ENCODE results near the gene UBAP2L.
A peak's percentile ranks its signal among the peaks of the same experiment; 100 is the strongest.
"Not testable (repeated sequence)": the region's sequence is repeated elsewhere in the genome, so short reads cannot be mapped to it uniquely, and the experiment has no call there.

Gene UBAP2L

DNA sequence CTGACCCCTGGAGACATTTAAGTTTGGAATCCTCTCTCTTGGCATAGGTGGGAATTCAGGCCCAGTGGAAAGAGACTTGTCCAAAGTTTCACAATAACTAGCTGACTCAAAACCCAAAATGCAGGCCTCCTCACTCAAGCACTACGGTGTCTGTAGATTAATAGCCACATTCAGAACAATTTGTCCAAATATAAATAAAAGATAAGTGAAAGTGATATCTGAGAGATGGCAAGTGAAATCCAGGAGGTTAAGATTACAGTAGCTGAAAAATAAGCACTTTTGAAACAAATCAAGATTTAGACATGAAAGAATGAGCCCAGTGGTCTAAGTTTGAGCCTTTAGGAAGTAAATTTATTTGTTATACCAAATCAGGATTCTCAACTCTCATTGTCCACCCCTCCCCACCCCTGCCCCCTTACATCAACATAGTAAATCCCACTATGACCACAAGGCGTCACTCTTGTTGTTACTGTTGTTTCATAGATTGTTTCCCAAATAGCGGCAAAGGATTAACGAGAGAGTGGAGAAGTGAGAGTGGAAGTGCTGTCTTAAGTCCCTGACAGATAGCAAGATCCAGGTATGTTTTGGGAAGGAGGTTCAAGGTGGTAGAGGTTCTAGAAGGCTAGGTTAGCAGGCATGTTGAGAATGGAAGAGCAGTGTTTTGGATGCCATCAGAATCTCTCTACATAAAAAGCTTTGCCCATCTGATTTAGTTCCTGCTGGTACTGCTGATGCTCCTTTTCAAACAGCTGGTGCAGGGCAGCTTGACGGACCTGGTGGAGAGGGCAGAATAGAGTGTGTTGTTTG lies 21.8 kb upstream of the UBAP2L start:
- no peak for DNase-seq (ENCODE audit: low spot score)

DNA sequence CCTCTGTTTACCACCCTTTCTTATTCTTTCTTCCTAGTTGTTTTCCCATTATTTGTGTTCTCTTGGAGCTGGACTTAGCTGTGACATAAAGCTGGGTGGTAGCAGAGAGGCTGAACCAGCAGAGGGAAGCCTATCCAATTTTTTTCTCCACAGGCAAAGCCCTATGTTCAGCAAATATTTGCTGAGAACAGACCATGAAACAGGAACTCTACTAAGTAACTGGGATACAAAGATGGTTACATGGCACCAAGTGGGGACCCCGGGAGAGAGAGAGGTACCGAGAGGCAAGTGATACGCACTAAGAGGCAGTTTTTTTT lies 21.2 kb upstream of the UBAP2L start:
- no peak for DNase-seq (ENCODE audit: low spot score)

GRCh38 chr1:154205778-154206177 lies 15.0 kb upstream of the UBAP2L start:
- DNase-seq (ENCODE audit: low spot score): not testable (repeated sequence)

- DNase-seq (ENCODE audit: low spot score): no peak
Observed at GRCh38 chr1:154206196-154206595, 14.6 kb upstream of the UBAP2L start, which contains the start of gene CFAP141. TSS of gene CFAP141 (minus strand) at chr1:154206333. CDS start at chr1:154206307, 26 bp downstream.

- no peak for DNase-seq (ENCODE audit: low spot score)
Observed at GRCh38 chr1:154207262-154207661, 13.5 kb upstream of the UBAP2L start.

DNA sequence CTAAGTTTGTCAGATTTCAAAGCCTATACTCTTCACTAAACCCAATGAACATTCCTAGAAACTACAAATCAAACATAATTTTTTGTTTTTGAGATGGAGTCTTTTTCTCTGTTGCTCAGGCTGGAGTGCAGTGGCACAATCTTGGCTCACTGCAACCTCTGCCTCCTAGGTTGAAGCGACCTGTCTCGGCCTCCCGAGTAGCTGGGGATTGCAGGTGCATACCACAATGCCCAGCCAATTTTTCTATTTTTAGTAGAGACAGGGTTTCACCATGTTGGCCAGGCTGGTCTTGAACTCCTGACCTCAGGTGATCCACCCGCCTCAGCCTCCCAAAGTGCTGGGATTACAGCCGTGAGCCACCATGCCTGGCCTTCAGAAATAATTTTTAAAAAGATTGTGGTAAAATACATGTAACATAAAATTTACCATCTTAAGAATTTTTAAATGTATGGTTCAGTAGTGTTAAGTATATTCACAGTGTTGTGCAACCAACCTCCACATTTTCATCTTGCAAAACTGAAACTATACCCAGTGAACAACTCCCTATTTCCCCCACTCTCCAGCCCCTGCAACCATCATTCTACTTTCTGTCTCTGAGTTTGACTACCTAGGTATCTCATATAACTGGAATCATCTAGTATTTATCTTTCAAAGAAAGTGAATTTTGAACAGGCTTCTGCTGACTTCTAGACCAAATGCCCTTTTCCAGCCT lies 11.9 kb upstream of the UBAP2L start:
- no peak for DNase-seq (ENCODE audit: low spot score)

- no peak for DNase-seq (ENCODE audit: low spot score)
Observed at GRCh38 chr1:154212083-154212482, 8.7 kb upstream of the UBAP2L start.

- DNase-seq (ENCODE audit: low spot score): peak; percentile 46
Observed at GRCh38 chr1:154213274-154213673, 7.5 kb upstream of the UBAP2L start.

GRCh38 chr1:154218545-154218944 lies 2.2 kb upstream of the UBAP2L start:
- DNase-seq (ENCODE audit: low spot score): no peak

GRCh38 chr1:154219541-154219940 lies 1.2 kb upstream of the UBAP2L start:
- no peak for DNase-seq (ENCODE audit: low spot score)

DNA sequence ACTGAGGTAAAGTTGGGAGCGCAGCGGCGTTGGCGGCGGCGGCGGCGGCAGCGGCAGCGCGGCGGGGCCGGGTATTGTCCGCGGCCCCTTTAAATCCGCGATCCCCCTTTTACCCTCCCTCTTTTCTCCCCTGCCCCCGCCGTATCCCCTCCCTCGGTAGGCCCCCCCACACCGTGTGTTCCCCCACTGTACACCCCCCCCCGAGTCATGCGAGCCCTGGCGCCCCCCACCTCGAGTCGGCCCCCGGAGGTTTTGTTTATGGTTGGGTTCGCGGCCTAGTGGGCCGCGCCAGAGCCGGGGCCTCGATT lies 169 bp downstream of the UBAP2L start:
- no peak for DNase-seq (ENCODE audit: low spot score)

GRCh38 chr1:154221278-154222001 lies 685 bp downstream of the UBAP2L start:
- peak; percentile 17 for DNase-seq (ENCODE audit: low spot score)

GRCh38 chr1:154222518-154222917 lies 1.8 kb downstream of the UBAP2L start:
- DNase-seq (ENCODE audit: low spot score): no peak

- DNase-seq (ENCODE audit: low spot score): no peak
Observed at GRCh38 chr1:154222918-154223317, 2.2 kb downstream of the UBAP2L start.

GRCh38 chr1:154223621-154224020 lies 2.9 kb downstream of the UBAP2L start:
- DNase-seq (ENCODE audit: low spot score): no peak

GRCh38 chr1:154225370-154225769 lies 4.6 kb downstream of the UBAP2L start:
- DNase-seq (ENCODE audit: low spot score): no peak

DNA sequence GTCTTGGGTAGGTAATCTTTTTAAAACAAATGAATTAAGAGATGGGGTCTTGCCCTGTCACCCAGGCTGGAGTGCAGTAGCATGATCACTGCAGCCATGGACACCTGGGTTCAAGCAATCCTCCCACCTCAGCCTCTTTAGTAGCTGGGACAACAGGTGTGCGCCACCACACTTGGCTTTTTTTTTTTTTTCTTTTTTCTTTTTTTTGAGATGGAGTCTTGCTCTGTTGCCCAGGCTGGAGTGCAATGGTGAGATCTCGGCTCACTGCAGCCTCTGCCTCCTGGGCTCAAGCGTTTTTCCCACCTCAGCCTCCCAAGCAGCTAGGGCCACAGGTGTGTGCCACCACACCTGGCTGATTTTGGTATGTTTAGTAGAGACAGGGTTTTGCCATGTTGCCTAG lies 10.4 kb downstream of the UBAP2L start:
- not testable (repeated sequence) for DNase-seq (ENCODE audit: low spot score)

GRCh38 chr1:154233127-154233526 lies 12.4 kb downstream of the UBAP2L start:
- not testable (repeated sequence) for DNase-seq (ENCODE audit: low spot score)

DNA sequence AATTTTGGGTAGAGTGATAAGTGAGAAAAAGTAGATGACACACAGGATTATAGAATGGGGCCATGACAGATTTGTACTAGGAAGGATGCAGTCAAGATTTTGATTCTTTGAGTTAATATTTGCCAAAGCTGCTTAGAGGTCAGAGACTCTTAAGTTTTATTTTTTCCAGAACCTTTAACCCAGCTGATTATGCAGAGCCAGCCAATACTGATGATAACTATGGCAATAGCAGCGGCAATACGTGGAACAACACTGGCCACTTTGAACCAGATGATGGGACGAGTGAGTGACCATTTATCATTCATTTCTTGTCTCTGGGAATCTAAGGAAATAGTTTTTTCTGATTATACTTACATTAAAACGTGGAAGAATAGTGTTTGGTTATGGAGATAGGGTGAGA lies 16.1 kb downstream of the UBAP2L start:
- no peak for DNase-seq (ENCODE audit: low spot score)

GRCh38 chr1:154237435-154237834 lies 16.7 kb downstream of the UBAP2L start:
- no peak for DNase-seq (ENCODE audit: low spot score)

GRCh38 chr1:154237880-154238506 lies 17.2 kb downstream of the UBAP2L start:
- DNase-seq (ENCODE audit: low spot score): no peak

DNA sequence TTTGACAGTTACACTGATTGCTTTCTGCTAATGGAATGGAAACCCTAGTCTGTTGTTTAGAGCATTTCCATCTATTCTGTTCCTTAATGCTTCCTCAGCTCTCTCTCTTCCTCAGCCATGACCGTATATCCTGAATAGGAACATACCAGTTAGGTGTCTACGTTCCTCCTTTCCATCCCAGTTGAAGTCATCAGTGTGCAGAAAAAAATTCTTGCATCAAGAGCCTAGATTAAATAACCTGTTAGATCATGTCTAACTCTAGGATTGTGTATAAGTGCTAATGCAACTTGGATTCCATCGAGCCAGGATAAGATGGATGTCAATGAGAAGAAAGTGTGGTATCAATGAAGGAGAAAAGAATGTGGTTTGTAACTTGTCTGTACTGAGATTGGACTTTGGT lies 18.7 kb downstream of the UBAP2L start:
- DNase-seq (ENCODE audit: low spot score): no peak
